ENCODE measurements around the gene KPNA3. TPM values are rescaled to one million over a fixed set of nuclear protein-coding genes. Genes with fewer than 3 reads are reported as not detected.

Gene KPNA3
- total RNA-seq, 6 experiments from 2014 or later, result 16.3 to 27.2 (median 19.5) TPM

DNA sequence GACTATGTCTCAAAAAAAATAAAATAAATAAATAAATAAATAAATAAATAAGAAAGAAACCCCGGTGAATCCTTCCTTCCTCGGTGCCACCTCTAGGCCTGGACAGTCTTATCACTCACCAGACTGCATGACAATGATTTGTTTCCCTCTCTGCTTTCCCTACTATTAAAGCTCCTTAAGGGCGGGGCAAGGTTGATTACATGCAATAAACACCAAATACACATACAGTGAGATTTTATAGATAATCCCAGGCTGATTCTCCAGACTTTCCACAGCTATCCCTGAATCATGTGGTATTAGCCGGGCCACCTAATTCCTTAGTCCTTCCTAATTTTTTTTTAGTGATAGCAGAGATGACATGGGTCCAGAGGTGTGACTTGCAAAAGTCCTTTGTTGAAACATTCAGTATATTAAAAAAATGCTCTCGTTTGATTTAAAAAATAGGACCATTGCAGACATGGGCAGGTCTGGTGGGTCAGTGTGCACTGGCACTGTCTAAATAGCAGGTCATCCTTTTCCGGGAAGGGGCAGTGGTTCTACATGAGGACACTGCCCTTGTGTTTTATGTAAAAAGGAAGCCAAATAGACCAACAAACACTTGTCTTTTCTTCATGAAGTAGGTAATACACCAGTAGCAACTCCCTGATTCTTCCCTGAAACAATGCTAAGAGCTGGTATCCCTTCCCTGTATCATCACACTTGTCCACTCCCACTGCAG lies 115.7 kb downstream of the KPNA3 start:
- DNase-seq (no peak), ATAC-seq (peak in 3 of 4 donors; percentile 53 to 76 (median 71))
- peaks cover 0 to 9% (median 2%) of the 10 kb centered on the region in 4 donors for H3K4me1 ChIP-seq
- no peaks in the 10 kb centered on the region for H3K36me3 ChIP-seq
- TF ChIP-seq POLR2A (IDR thresholded peaks at IDR 0.05), result no peak
- TF ChIP-seq, protein P1, sequence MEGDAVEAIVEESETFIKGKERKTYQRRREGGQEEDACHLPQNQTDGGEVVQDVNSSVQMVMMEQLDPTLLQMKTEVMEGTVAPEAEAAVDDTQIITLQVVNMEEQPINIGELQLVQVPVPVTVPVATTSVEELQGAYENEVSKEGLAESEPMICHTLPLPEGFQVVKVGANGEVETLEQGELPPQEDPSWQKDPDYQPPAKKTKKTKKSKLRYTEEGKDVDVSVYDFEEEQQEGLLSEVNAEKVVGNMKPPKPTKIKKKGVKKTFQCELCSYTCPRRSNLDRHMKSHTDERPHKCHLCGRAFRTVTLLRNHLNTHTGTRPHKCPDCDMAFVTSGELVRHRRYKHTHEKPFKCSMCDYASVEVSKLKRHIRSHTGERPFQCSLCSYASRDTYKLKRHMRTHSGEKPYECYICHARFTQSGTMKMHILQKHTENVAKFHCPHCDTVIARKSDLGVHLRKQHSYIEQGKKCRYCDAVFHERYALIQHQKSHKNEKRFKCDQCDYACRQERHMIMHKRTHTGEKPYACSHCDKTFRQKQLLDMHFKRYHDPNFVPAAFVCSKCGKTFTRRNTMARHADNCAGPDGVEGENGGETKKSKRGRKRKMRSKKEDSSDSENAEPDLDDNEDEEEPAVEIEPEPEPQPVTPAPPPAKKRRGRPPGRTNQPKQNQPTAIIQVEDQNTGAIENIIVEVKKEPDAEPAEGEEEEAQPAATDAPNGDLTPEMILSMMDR (IDR thresholded peaks at IDR 0.05), result no peak
- intact Hi-C loops (cut with DNase I), result loop anchor here (10.0 kb wide), 2 partner anchors 118 to 168 kb away; partner anchors contain the start of gene KPNA3 (in 1 of the 2)
- no peaks in the 10 kb centered on the region for H3K9me3 ChIP-seq
- 68% methylated on average over 6 of the region's 6 CpGs for WGBS (ENCODE audit: insufficient coverage, low coverage, low lambda C conversion rate, missing lambda C conversion rate)
- H3K27me3 ChIP-seq, result no peaks in the 10 kb centered on the region
- H3K4me3 ChIP-seq, result no peak overlapping the region
- no peak overlapping the region for H3K27ac ChIP-seq

DNA sequence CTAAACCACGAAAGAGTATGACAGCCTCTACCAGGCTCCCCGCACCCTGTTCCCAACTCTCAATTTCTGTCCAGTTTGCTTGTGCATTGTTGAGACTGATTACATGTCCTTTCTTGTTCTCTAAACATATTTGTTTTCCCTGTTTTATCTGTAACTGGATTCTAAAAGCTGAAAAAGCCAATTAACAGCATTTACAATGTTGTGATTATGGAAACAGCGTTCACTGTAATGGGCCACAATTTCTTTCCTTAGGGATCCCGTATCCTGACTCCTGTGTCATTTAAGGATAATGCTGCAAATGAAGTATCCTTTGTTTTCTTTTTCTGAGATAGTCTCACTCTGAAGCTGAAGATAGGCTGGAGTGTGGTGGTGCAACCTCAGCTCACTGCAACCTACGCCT lies 121.7 kb downstream of the KPNA3 start:
- H3K9me3 ChIP-seq, result no peaks in the 10 kb centered on the region
- no peak overlapping the region for H3K4me3 ChIP-seq
- no peak for TF ChIP-seq POLR2A (IDR thresholded peaks at IDR 0.05)
- TF ChIP-seq, protein P1 (IDR thresholded peaks at IDR 0.05), result no peak
- peaks cover 0 to 6% (median 2%) of the 10 kb centered on the region in 4 donors for H3K36me3 ChIP-seq
- peaks cover 0 to 10% (median 2%) of the 10 kb centered on the region in 4 donors for H3K4me1 ChIP-seq
- DNase-seq (no peak), ATAC-seq (no peak)
- WGBS (ENCODE audit: insufficient coverage, low coverage, low lambda C conversion rate, missing lambda C conversion rate), result 77% methylated on average over 5 of the region's 5 CpGs
- intact Hi-C loops (cut with DNase I), result loop anchor here (10.0 kb wide), 2 partner anchors 124 to 174 kb away; partner anchors contain the start of gene KPNA3 (in 1 of the 2)
- H3K27ac ChIP-seq, result peak overlapping the region in 1 of 3 donors; percentile 8
- H3K27me3 ChIP-seq, result no peaks in the 10 kb centered on the region

DNA sequence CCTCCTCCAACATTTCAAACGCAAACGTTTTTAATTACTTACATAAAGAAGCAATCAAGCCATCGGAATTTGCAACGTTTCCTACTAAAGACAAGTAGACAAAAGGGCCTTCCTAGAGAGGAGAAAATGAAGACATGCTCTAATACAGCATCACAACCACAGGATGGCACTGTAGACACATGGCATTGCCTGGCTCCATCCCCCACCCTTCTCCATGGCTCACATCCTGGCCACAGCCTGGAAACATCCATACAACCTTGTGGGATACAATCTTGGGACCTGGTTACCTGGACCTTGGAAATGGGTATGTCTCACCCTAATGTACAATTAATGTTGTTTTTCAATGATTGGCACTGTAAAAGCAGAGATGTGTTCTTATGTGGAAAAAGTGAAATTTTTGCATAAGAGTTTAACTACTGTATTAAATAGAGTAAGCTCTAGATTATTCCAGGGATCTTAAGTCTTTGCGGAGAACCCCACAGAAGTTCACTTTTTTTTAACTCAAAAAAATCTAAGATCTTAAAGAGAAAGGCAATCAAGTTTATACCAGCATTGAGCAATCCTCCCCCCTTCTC lies 122.7 kb downstream of the KPNA3 start:
- H3K36me3 ChIP-seq, result peaks cover 0 to 6% (median 2%) of the 10 kb centered on the region in 4 donors
- H3K9me3 ChIP-seq, result no peaks in the 10 kb centered on the region
- intact Hi-C loops (cut with DNase I), result loop anchor here (10.0 kb wide), 2 partner anchors 125 to 175 kb away; partner anchors contain the start of gene KPNA3 (in 1 of the 2)
- no peak overlapping the region for H3K27ac ChIP-seq
- ATAC-seq (peak; percentile 97 to 98 (median 98)), DNase-seq (peak in 2 of 3 donors; percentile 52 to 63)
- no peak for TF ChIP-seq POLR2A (IDR thresholded peaks at IDR 0.05)
- TF ChIP-seq, protein P1 (IDR thresholded peaks at IDR 0.05), result peak; percentile 60 to 81 (median 76)
- H3K4me1 ChIP-seq, result peaks cover 0 to 10% (median 2%) of the 10 kb centered on the region in 4 donors
- H3K27me3 ChIP-seq, result no peaks in the 10 kb centered on the region
- no peak overlapping the region for H3K4me3 ChIP-seq
- WGBS (ENCODE audit: insufficient coverage, low coverage, low lambda C conversion rate, missing lambda C conversion rate), result 23% methylated on average over 5 of the region's 5 CpGs

DNA sequence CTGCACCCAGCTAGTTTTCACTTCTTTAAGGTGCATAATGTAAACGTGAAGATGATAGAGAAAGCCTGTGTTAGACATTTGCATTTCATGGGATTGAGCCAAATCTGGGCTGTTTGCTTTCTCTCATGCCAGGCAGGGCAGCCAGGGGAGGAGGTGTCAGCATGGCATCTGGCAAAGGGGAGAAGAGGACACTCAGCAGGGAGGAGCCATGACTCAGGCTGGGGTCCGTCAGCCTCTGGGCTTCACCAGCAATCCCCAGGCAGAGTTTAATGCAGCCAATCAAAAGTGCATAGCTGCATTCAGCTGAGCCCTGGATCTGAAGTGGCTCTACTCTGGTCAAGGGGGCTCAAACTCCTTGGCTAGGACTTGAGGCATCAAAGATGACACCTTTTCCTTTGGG lies 124.7 kb downstream of the KPNA3 start:
- H3K27me3 ChIP-seq, result no peaks in the 10 kb centered on the region
- peaks cover 0 to 10% (median 2%) of the 10 kb centered on the region in 4 donors for H3K4me1 ChIP-seq
- no peaks in the 10 kb centered on the region for H3K9me3 ChIP-seq
- H3K27ac ChIP-seq, result no peak overlapping the region
- intact Hi-C loops (cut with DNase I), result no loop called here
- peak; percentile 11 to 67 (median 38) for ATAC-seq
- no peak overlapping the region for H3K4me3 ChIP-seq
- 18% methylated on average over 1 of the region's 2 CpGs for WGBS (ENCODE audit: insufficient coverage, low coverage, low lambda C conversion rate, missing lambda C conversion rate)
- H3K36me3 ChIP-seq, result peaks cover 0 to 7% (median 3%) of the 10 kb centered on the region in 4 donors
- DNase-seq, result no peak
- TF ChIP-seq, protein P1 (IDR thresholded peaks at IDR 0.05), result no peak
- TF ChIP-seq POLR2A (IDR thresholded peaks at IDR 0.05), result no peak

Measured in right lobe of liver (tissue), 6 donors.